Hematopoietic multipotent progenitor cell treated with erythropoietin and hydrocortisone succinate and interleukin-3 and kit ligand, for 15 days (in vitro differentiated cells): ENCODE data around the gene KDM4C.
A peak's percentile ranks its signal among the peaks of the same experiment; 100 is the strongest.
"Not testable (repeated sequence)": the region's sequence is repeated elsewhere in the genome, so short reads cannot be mapped to it uniquely, and the experiment has no call there.

Experiments
- DNase-seq: peaks from one replicate; pipeline ENCODE4 v3.0.0-alpha.2; 2015; ENCODE audit warnings: low spot score

The KDM4C gene

DNA sequence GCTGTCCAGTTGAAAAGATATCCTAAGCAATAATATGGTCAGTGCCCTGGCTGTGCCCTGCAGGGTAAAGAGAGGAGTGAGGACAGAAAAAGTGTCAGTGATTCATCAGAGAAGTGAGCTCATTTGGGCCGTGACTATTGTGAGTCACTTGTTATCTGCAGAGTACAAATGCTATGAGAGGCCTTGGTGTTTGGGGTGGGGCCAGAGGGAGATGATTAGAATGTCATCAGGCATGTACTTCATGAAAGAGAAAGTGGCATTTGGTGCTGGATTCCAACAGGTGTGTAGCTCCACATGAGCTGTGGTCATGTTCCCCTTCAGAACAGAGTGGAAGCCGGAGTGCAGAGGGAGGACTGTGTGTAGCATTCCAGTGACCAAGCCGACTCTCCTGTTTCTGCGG lies 174.1 kb downstream of the KDM4C start:
- peak; percentile 92 for DNase-seq

DNA sequence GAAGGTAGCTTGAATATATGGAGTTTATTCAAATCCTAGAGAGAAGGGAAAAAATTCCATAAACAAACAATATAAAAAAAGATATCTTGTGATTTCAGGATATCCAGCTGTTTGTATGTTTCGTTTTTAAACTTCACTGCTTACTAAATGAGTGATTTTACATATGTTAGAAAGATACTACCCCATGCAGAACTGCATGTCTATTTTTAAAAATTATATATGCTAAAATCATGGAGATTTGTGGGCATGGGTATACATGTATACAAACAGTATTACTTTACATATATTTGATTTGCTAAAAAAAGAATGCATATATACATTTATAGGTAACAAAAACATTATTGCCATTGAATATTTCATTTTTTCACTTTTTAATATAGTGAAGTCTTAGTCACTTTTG lies 178.3 kb downstream of the KDM4C start:
- no peak for DNase-seq

DNA sequence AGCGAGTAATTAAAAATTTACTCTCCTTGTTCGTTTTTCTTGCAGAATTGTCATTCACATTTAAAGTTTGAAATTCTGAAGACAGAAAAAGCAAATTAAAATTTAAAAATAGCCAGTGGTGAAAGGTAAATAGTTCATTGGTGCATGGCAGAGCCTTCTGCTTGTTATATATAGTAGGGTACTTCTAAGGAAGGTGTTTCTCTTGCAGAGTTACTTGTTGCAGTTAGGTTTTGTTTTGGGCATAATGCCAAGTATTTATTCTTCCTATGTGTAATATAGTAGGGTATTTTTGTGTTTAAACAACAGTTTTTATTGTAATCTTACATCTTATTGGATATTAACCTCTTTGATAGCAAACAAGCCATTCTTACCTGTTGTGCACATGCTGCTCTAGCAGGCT lies 179.4 kb downstream of the KDM4C start:
- DNase-seq = no peak

DNA sequence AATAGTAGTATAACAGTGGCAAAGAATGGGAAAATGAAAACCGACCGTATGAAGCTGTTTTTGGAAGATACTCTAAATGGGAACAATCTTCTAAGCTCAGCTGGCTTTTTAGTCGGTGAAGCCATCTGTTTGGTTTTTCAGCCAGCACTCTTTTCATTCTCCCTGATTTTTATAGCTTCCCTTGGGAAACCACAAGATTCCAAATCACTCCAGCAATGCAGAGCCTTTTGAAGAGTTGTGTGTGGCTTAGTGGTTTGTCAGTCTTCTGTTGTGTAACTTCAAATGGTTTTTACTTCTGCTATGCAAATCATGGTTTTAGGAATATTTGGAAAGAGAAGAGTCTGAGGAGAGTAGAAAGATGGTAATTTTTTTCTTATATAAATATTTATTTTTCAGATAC lies 180.7 kb downstream of the KDM4C start:
- DNase-seq = no peak

DNA sequence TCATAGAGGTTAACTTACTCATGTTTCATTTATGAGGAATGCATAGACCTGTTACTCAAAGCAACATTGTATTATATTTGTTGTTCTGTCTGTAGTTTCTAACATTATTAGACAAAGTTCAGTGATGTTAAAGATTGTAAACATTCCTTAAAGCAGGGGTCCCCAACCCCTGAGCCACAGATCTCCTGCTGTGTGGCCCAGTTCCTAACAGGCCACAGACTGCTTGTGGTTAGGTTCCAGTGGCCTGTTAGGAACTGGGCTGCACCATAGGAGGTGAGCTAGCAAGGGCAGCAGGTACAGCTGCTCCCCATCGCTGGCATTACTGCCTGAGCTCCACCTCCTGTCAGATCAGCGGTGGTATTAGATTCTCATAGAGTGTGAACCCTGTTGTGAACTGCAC lies 181.1 kb downstream of the KDM4C start:
- DNase-seq = no peak

DNA sequence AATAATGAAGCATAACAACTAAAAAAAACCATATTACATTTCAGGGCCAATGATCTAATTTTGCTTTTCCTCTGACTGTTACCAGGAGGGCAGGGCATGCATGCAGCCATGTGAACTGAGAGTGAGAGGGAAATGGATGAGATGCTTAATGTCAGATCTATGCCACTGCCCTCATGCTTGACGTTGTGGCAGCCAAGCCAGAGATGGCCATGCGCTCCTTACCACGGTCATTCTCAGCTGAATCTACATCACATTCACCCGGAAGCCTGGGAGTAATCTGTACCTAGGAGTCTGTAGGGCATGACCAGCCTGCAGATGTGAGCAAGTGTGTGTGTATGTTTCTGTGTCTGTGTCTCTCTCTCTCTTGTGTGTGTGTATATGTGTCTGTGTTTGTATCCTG lies 183.7 kb downstream of the KDM4C start:
- no peak for DNase-seq

DNA sequence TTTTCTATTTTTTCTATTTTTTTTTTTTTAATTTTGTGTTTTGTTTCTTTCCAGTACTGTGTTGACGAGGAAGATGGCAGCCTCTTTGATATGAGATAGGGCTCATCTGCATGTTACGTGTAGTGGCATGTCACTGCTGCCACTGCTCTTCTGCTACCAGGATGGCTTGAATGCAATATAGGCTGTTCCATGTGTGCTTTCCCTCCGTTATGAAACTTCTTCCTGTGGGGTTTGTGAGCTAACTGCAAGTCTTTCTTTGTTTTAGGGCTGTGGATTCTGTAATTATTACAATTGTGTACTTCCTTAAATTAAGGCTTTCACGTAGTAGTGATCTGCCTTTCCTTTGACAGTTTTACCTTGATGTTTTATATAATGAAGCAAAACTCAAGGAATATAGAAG lies 184.6 kb downstream of the KDM4C start:
- no peak for DNase-seq

DNA sequence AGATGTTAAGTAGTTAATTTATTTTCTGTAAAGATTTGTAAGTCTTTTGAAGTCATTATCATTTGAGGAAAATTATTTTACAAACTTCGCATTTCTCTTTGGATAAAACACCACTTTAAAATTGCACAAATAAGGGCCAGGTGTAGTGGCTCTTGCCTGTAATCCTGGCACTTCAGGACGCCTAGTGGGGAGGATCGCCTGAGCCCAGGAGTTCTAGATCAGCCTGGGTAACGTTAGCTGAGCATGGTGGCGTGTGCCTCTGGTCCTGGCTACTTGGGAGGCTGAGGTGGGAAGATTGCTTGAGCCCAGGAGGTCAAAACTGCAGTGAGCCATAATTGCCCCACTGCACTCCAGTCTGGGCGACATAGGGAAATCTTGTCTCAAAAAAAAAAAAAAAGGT lies 185.5 kb downstream of the KDM4C start:
- no peak for DNase-seq

DNA sequence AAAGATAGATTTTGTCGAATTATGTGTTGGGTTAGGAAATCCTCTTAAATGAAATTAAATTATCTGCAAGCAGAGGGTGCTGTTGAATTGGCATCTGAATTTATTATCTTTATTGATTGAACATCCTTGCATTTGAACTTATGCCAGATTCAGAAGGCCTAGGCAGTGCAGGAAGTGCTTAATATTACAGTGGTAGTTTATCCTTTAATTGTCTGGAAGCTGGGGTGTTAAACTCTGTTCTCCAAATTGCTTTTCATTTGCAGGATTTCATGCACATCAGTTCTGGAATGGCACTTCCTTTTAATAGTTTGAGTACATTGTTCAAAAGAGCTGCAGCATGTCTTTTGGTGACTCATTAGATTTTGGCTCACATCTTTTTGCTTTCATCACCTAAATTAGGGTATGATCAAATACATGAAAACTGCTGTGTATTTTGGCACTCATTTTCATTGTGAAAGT lies 186.3 kb downstream of the KDM4C start:
- DNase-seq = peak; percentile 45

DNA sequence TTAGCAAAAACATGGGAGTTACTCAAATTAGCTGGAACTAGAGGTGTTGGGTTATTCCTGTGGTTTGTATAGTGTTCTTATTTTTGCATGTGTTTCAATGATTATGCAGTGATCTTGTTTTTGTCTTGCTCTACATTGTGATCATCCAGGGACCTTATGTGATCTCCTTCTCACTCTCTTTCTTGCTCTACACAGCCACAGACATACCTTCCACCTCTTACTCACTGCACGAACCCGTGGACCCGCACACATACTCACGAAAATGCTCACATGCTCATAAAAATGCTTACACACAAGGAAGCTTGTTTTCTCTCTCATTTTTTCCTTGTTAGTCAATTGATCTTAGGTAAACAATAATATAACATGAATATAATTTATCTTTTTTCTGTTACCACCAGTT lies 187.1 kb downstream of the KDM4C start:
- no peak for DNase-seq

DNA sequence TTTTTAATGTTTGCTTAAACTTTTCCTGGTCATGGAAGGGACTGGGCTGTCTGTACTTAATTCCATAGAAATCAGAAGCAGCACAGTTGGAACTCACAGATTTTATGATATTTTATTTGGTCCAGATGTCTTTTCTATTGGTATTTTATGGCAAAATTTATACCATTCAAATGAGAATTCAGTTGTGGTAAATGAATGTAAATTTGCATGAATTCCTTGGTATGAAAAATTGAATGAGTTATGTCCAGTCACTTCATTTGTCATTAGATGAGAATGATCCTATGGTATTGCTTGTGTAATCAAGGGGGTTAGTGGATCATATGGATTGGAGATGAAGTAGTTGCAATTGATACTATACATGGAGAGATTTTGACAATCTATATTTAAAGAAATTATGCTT lies 188.0 kb downstream of the KDM4C start:
- no peak for DNase-seq

DNA sequence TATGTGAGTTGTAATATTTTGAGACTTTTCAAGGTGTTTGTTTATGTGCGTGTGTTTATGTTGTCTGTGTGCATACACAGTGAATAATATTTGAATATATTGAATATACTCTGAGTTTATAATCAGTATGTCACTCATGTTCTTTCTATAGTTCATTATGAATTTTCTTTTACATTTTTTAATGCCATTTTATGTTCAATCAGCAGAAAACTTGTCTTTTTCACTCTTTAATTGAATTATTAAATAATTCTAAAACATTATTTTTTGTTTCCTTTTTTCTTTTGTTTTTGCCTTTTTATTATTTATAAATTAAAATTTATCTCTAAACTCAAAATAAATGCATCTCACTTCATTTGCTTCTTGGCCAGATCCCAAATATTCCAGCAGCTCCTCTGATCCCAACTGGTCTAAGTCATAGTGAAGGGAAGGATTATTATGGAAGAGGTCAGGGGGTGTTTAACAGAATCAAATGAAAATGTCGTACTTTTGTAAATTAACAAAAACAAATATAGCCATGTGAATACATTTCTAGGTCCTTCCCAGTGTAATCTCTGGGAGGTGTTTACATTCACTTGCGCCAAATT lies 188.9 kb downstream of the KDM4C start:
- DNase-seq = no peak

DNA sequence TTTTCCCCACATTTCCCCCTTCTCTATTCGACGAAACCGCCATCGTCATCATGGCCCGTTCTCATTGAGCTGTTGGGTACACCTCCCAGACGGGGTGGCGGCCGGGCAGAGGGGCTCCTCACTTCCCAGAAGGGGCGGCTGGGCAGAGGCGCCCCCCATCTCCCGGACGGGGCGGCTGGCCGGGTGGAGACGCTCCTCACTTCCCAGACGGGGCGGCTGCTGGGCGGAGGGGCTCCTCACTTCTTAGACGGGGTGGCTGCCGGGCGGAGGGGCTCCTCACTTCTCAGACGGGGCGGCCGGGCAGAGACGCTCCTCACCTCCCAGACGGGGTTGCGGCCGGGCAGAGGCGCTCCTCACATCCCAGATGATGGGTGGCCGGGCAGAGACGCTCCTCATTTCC lies 191.1 kb downstream of the KDM4C start:
- not testable (repeated sequence) for DNase-seq

DNA sequence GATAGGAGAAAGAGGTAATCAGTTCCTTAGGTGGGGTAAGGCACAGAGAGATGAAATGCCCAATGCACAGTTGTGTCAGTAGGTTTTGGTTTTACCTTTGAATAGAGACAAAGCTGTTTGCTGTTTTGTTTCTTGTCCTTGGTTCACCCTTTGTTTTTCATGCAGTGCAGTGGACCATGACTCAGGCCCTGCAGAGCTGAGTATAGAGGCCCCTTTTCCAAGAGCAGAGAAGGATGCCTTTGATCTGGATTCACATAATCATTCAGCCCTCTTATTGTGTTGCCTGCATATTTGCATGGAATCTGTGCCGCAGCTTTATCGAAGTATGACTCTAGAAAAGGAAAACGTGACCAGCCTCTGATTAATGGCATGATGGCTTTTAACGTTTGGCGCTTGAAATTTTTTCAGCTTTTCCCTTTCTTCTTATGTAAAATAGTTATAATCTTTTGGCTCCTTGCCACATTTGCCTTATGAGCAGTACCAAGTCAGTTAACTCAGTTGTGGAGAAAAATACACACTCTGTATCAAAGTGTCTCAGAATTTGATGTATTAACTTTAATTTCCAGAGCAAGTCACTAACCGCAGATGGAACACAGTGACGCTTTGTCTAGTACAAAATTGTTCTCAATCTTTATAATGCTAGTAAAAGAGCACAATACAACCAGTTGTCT lies 197.6 kb downstream of the KDM4C start:
- DNase-seq = peak; percentile 58

DNA sequence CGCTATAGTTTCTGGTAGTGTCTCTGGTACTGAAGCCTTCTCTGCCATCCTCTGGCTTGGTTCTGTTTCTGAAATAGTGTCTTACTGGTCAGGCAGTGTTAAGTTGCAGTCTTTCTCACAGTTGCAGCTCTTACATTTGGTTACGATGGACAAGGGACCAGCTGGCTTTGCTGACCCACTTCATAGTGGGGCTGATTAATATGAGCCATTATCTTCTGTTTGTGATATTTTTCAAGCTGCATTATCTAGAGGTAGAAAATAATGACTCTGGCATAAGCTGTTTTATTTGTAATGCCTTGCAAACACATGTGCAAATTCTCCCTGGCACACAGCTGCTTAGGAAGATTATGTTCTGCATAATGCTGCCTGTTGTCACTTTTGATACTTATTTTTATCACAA lies 199.1 kb downstream of the KDM4C start:
- DNase-seq = no peak

DNA sequence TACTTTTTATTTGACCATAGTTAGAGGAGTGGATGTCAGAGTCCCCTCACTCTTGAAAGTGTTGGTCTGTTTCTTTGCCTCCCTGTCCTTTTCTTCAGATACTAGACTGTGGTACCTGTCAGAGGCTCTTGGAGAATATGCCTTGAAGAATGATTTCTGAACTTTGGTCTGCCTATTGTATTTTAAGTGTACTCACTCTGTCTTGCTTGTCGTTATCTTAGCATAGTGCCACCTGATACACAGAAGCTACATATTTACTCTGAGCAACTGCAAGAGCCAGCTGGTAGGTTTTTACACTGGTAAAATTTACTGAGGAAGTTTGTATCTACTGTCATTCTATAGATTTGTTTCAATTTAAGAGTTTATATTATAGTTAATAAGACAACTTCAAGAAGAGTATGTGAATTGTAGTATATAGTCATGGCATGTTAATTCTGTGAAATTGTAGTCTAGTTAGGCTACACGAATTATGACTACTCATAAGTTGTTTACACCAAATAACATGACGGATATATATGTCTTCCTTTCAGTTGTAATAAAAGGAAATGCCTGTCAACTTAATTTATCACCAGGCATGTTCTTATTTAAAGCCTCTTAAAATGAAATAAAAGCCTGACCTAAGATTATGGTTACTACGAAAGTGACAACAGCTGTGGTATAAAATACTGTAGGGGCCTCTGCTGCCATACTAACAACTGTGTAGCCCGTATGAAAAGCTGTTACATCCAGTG lies 201.7 kb downstream of the KDM4C start:
- DNase-seq = no peak

DNA sequence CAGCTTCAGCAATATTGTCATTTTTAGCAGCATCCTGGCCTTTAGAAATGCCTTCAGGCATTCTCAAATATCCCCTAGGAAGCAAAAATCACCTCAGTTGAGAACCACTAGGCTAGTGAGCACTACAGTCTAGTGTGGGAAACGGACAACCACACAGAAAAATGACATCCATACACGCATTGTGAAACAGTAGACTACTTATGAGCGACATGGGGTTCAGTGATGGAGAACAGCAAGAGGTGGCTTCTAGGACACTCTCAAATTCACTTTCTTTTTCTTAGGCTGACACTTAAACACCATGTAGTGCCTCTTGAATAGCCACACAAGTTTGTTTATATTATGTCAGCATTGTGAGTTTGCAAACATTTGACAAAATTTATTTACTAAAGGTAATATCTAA lies 203.0 kb downstream of the KDM4C start:
- no peak for DNase-seq

DNA sequence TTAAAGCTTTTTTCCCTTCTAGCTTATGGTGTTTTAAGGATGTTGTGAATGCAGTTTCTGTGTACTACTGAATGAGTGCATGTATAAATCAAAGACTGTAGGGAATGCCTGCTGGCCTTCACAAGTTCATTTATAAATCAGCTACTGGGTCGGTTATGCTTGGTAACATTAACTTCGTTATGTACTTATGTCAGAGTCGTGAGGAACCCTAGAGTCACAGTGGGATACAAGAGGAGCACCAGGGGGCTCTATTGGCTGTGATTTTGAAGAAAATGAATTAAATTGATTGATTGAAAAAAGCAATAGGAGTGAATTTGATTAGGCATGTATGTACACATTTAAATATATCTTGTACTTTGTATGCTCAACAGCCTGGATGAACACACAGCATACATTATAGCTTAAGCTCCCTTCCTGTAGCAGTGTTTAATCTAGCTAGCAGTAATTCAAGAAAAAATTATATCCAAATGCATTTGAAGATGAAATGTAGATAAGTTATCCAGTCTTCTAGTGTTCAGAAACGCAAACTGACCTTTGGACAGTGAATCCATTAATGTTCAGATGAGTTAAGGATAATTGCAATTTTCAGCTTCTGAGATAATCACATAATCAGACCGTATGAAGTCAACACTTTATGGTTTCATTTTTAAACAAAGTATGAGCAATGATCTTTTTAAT lies 204.2 kb downstream of the KDM4C start:
- no peak for DNase-seq

DNA sequence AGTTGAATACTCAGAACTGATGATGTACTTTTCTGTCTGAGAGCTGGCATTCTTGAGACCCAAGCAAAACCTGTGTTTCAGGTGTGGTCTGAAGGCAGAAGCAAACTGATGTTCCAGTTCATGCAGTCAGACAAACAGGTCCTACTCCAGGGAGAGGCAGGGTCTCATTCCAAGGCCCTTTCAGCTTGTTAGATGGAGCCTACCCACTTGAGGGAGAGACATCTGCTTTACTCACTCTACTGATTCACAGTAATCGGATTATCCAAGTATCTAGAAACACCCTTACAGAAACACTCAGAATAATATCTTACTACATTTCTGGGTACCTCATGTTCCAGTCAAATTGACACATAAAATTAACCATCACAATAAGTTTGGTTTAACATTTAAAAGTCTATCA lies 207.8 kb downstream of the KDM4C start:
- DNase-seq = no peak

DNA sequence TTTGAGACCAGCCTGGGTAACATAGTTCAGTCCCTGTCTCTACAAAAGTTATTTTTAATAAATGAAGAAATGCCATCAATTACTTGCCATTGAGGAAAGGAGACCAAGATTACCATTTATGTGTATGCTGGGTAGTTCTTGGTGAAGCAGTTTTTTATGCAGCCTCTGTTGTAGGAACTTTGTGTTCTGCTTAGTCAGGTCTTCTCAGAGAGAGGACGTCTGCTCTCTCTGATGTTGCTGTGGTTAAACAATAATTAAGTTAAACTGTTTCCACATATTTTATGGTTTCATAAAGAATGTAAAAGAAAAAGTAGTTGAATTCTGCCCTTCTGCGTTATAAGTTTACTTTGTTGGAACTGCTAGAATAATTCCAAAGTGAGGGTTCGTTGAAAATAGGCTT lies 210.5 kb downstream of the KDM4C start:
- DNase-seq = no peak

DNA sequence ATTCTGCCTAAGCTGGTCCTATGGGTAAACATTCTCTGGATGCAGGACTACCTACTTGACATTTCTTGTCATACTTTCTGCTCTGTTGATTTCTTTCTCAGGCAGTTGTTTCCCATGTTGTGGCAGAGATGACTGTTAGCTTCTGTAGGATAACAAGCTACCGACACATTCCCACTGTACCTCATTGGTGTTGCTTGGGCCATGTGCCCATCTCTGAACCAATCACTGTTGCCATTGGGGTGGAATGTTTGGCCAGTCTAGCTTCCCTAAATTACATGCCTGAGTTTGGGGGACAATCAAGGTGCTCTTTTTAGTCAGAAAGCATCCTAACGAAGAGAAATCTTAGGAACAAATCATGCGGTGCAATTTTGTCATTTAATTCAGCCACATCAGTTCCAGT lies 212.0 kb downstream of the KDM4C start:
- DNase-seq = no peak

DNA sequence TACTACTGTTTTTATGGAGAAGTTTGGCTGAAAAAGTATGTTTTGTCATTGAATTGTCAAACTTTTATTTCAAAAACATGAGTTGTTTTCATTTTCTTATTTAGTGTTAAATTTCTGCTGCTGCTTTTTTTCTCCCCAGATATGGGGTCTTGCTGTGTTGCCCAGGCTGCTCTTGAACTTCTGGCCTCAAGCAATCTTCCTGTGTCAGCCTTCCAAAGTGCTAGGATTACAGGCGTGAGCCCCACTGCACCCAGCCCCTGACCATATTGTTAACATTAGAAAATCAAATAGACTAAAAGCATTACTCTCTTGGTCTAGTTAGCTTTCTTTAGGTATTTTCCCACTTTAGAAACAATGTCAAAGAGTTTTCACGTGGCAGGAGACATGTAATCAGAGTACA lies 215.3 kb downstream of the KDM4C start:
- no peak for DNase-seq

DNA sequence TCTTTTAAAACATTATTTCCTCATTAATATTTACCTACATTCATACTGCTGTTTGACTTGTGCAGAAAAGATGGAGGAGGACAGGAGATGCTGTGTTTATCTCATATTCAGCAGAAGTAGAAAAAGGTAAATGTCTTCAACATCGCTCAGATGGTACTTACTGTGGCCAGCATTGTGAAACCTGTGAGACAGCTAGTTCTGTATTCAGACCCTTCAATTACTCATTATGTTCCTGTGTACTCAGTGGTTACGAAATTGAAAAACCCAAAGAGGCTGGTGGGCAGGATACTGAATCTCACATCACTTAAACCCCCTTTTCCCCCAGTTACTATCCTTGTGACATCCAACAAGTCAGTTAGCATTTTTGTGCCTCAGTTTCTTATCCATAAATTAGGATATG lies 216.0 kb downstream of the KDM4C start:
- DNase-seq = no peak
